GM23248 (cell line): ENCODE measurements around the gene CYS1. TPM values are rescaled to one million over a fixed set of nuclear protein-coding genes. Genes with fewer than 3 reads are reported as not detected.

Source experiments
- DNase-seq: peaks from one replicate; pipeline ENCODE4 v3.0.0-alpha.2; 2015
- H2AFZ ChIP-seq: fragments of 200-600 bp; sonication (generic); 2 replicates; pipeline ENCODE4 v1.6.1; 2016; ENCODE audit warnings: antibody characterized with exemption
- H3F3A ChIP-seq: fragments of 200-600 bp; sonication (generic); 2 replicates; pipeline ENCODE4 v1.6.1; 2016; ENCODE audit warnings: mild to moderate bottlenecking, antibody characterized with exemption, mixed run types; ENCODE audit not compliant: insufficient read depth
- H3K27ac ChIP-seq: fragments of 200-600 bp; sonication (generic); 2 replicates; pipeline ENCODE4 v1.5.1; 2016; ENCODE audit warnings: mild to moderate bottlenecking
- H3K27me3 ChIP-seq: fragments of 200-600 bp; sonication (generic); replicated peaks from 2 replicates; pipeline ENCODE4 v1.6.1; 2016; ENCODE audit warnings: mild to moderate bottlenecking; ENCODE audit not compliant: insufficient read depth
- H3K36me3 ChIP-seq: fragments of 200-600 bp; sonication (generic); 2 replicates; pipeline ENCODE4 v1.6.1; 2016; ENCODE audit warnings: low read depth, mild to moderate bottlenecking
- H3K4me1 ChIP-seq: fragments of 200-600 bp; sonication (generic); 2 replicates; pipeline ENCODE4 v1.6.1; 2016; ENCODE audit warnings: mild to moderate bottlenecking; ENCODE audit not compliant: insufficient read depth
- H3K4me2 ChIP-seq: fragments of 200-600 bp; sonication (generic); one replicate; pipeline ENCODE4 v1.6.1; 2016; ENCODE audit warnings: mild to moderate bottlenecking; ENCODE audit not compliant: unreplicated experiment
- H3K4me3 ChIP-seq: fragments of 200-600 bp; sonication (generic); 2 replicates; pipeline ENCODE4 v1.5.1; 2016; ENCODE audit warnings: mild to moderate bottlenecking
- H3K79me2 ChIP-seq: fragments of 200-600 bp; sonication (generic); 2 replicates; pipeline ENCODE4 v1.6.1; 2016; ENCODE audit warnings: mild to moderate bottlenecking; ENCODE audit not compliant: insufficient read depth
- H3K9ac ChIP-seq: fragments of 200-600 bp; sonication (generic); 2 replicates; pipeline ENCODE4 v1.6.1; 2016; ENCODE audit warnings: mild to moderate bottlenecking
- H3K9me2 ChIP-seq: fragments of 200-600 bp; sonication (generic); 2 replicates; pipeline ENCODE4 v1.6.1; 2016; ENCODE audit warnings: mixed run types, mild to moderate bottlenecking, moderate library complexity; ENCODE audit not compliant: insufficient read depth
- H3K9me3 ChIP-seq: fragments of 200-600 bp; sonication (generic); one replicate; pipeline ENCODE4 v1.6.1; 2017; ENCODE audit warnings: low read depth
- H4K20me1 ChIP-seq: fragments of 200-600 bp; sonication (generic); 2 replicates; pipeline ENCODE4 v1.6.0; 2016; ENCODE audit not compliant: insufficient read depth
- EZH2 ChIP-seq: fragments of 200-600 bp; sonication (generic); IDR thresholded peaks from 2 replicates; pipeline ENCODE4 v1.6.1; 2018; ENCODE audit warnings: antibody characterized with exemption, mild to moderate bottlenecking; ENCODE audit not compliant: insufficient read depth, poor library complexity, severe bottlenecking
- EZH2phosphoT487 ChIP-seq: fragments of 200-600 bp; sonication (generic); IDR thresholded peaks from 2 replicates; pipeline ENCODE4 v1.6.1; 2018; ENCODE audit warnings: antibody characterized with exemption, moderate library complexity, mild to moderate bottlenecking, low read depth; ENCODE audit not compliant: insufficient read depth
- WGBS, 2 experiments: methylation state at CpG; one replicate each; pipeline ENCODE4 v1.1.6; 2015 to 2017; ENCODE audit warnings: low lambda C conversion rate in 2 of 2, low coverage in 1 of 2; ENCODE audit errors: missing lambda C conversion rate in 2 of 2; 5-methylcytosine and 5-hydroxymethylcytosine counted together
- in situ Hi-C: fragments of 300-500 bp; cut with MboI; formaldehyde crosslinking; loops from 2 replicates; pipeline ENCODE4 v1.15.0; 2020
- polyA plus RNA-seq: library from polyadenylated mRNA; unstranded; fragments of >200 nt; fragmentation: Nextera tagmentation; extraction: Ambion mirVana; gene quantifications from 2 replicates; pipeline ENCODE4 v1.2.1, GENCODE V29; 2016
- total RNA-seq: library from RNA; depleted of rRNA; stranded (reverse); fragments of >200 nt; shearing (Covaris generic); gene quantifications from 2 replicates; pipeline ENCODE4 v1.2.3, GENCODE V29; 2014

The CYS1 gene
- total and polyA plus RNA-seq, 2 experiments from 2014 or later = 3.1 to 6.1 TPM

DNA sequence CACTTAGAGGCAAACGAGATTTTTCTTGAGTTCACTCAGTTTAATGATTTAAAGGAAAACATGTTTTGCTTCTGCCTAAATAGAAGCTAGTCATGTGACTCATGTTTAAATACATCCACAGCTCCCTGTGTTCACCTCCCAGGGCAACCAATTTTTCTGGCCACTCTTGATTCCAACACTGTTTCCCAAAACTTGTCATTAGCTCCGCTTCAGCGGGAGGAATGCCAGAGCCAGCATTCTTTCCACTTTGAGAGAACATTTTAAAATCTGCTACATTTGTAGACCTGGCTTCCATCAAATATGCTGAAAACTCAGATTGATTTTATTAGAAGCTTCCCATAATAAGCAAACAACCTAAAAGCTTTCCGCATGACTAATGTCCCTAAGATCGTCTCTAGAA lies 2.8 kb upstream of the CYS1 start:
- no peak overlapping the region for H3K4me3 ChIP-seq
- H3K9ac ChIP-seq = no peak overlapping the region
- H3K4me2 ChIP-seq = no peak overlapping the region
- in situ Hi-C loops = no loop called here
- H3K36me3 ChIP-seq = no peaks in the 10 kb centered on the region
- no peaks in the 10 kb centered on the region for H3K79me2 ChIP-seq
- H3K27ac ChIP-seq = no peak overlapping the region
- no peak overlapping the region for H2AFZ ChIP-seq
- peaks cover 15% of the 10 kb centered on the region; the same call in 1 of the 2 replicates for H3F3A ChIP-seq
- H3K4me1 ChIP-seq = peaks cover 14% of the 10 kb centered on the region; the same call in 1 of the 2 replicates
- no peaks in the 10 kb centered on the region for H4K20me1 ChIP-seq
- WGBS, 2 experiments = 2 to 7% methylated on average over 5 of the region's 5 CpGs
- DNase-seq = peak; percentile 17
- peaks cover 54% of the 10 kb centered on the region for H3K27me3 ChIP-seq
- no peaks in the 10 kb centered on the region for H3K9me3 ChIP-seq
- H3K9me2 ChIP-seq = no peaks in the 10 kb centered on the region
- TF ChIP-seq EZH2phosphoT487 (no peak), EZH2 (no peak)

DNA sequence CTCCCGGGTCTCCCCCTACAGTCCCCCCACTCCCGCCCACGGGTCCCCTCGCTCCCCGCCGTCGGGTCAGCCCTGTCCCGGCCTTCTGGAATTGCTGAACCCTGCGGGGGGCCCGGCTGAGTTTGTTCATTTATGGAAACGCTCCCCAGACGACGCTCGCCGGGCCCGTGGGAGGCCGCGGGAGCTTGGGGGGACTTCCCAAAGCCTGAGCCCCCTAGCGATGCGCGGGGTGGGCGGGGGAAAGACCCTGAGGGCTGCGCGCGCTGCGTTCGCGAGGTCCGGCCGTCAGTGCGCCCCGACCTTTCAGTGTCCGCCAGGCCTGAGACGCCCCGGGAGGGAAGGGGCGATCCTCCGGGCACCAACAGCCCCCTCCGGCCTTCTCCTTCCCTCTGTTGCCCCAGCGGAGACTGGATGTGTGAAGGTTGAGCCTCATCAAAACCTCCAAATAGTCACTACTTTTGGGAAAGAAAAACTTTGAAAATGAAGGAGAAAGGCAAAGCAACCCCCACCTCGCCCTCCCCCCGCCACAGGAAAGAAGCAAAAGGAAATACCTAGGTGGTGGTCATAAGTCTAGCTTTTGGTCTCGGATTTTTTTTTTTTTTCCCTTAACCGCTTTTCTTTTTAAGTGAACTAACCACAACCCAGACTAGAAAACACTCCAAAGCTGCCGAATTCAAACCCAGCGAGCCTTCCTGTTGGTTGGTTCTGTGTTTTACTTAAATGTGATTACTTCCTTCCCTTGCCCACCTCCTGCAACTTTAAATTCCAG lies 509 bp upstream of the CYS1 start:
- no peak overlapping the region for H2AFZ ChIP-seq

DNA sequence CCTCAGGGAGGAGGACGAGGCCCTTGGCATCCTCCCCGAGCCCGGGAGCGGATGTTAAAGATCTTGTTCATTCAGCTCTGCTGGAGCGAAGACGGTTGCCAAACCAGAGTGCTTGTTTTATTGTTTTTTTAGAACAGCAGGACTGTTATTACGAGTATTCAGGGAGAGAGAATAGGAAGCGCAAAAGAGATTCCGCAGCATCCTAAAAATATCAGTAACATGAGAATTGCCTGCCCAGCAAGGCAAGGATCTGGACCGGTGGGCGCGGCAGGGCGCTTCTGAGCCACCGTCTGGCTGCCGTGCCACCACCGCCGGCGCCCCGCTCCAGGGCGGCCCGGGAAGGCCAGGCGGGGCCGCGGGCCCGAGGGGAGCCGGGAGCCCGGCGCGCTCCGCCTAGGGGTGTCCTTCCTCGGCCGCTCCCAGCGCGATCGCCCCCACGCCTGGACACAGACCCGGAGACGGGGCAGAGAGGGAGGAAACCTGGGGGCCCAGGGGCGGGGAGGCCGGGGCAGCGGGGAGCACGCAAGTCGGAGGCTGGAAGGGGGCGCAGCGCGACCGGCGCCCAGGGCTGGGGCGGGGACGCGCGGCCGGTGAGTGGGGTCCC lies 843 bp downstream of the CYS1 start:
- Histone ChIP-seq H4K20me1 (no peaks in the 10 kb centered on the region), H3F3A (peaks cover 15% of the 10 kb centered on the region; the same call in 1 of the 2 replicates), H3K4me2 (peak overlapping the region; percentile 61), H3K79me2 (no peaks in the 10 kb centered on the region), H3K4me3 (peak overlapping the region; percentile 61), H3K36me3 (no peaks in the 10 kb centered on the region), H3K27me3 (peaks cover 36% of the 10 kb centered on the region), H3K4me1 (peaks cover 14% of the 10 kb centered on the region; the same call in 1 of the 2 replicates), H3K27ac (peak overlapping the region; percentile 40), H3K9me2 (no peaks in the 10 kb centered on the region), H3K9ac (peak overlapping the region; percentile 72), H2AFZ (peak overlapping the region; percentile 71), H3K9me3 (no peaks in the 10 kb centered on the region)
- WGBS, 2 experiments = 0 to 2% methylated on average over 25 to 35 of the region's 53 CpGs
- in situ Hi-C loops = loop anchor here (10.0 kb wide), 1 partner anchor 355 kb away; no protein-coding TSS in a partner anchor
- peak; percentile 84 for DNase-seq
- TF ChIP-seq EZH2phosphoT487 (no peak), EZH2 (no peak)

More for the DNA sequence above, 509 bp upstream of the CYS1 start:
- Histone ChIP-seq H3K79me2 (no peaks in the 10 kb centered on the region), H3K4me2 (no peak overlapping the region), H3K36me3 (no peaks in the 10 kb centered on the region), H3F3A (peaks cover 15% of the 10 kb centered on the region; the same call in 1 of the 2 replicates), H3K27ac (no peak overlapping the region), H3K9me2 (no peaks in the 10 kb centered on the region), H3K27me3 (peaks cover 48% of the 10 kb centered on the region), H4K20me1 (no peaks in the 10 kb centered on the region), H3K9ac (no peak overlapping the region), H3K9me3 (no peaks in the 10 kb centered on the region), H3K4me3 (peak overlapping the region; percentile 61; the same call in 1 of the 2 replicates), H3K4me1 (peaks cover 14% of the 10 kb centered on the region; the same call in 1 of the 2 replicates)
- in situ Hi-C loops = no loop called here
- 25% methylated on average over 24 to 36 of the region's 45 CpGs for WGBS, 2 experiments
- no peak for DNase-seq
- TF ChIP-seq EZH2phosphoT487 (0 out of 2 replicates have a peak, but pooled peaks have one; percentile 20), EZH2 (peak; percentile 60)

DNA sequence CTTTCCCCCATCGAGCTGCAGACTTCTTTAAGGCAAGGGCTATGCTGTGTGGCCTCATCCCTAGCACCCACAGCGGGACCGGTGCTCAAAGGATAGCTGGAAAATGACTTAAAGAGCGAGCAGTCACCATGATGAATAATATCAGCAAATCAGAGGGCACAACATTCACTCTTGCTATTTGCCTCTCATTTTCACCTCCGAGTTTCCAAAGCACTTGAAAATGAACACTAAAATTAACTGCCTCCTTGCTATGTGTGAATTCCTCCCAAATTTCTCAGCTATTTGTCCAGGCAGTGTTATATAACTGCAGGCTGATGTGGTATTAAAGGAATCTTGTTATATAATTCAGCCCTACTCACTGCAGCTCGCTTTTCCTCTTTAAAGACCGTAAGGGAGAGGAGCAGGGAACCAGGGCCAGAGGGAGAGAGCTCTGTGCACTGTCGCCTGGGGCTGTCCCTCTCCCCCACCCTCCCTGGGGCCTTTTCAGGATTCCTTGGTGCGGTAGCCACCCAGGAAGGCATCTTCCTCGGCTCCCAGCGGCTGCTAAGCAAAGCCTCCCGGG lies 1.4 kb downstream of the CYS1 start:
- Histone ChIP-seq H3K36me3 (no peaks in the 10 kb centered on the region), H4K20me1 (no peaks in the 10 kb centered on the region), H3F3A (peaks cover 15% of the 10 kb centered on the region; the same call in 1 of the 2 replicates), H3K27me3 (peaks cover 31% of the 10 kb centered on the region), H3K4me2 (peak overlapping the region; percentile 61), H3K9ac (peak overlapping the region; percentile 72), H3K79me2 (no peaks in the 10 kb centered on the region), H3K27ac (peak overlapping the region; percentile 40), H3K9me2 (no peaks in the 10 kb centered on the region), H3K4me3 (peak overlapping the region; percentile 61), H2AFZ (peak overlapping the region; percentile 71), H3K4me1 (peaks cover 14% of the 10 kb centered on the region; the same call in 1 of the 2 replicates), H3K9me3 (no peaks in the 10 kb centered on the region)
- in situ Hi-C loops = loop anchor here (10.0 kb wide), 1 partner anchor 356 kb away; no protein-coding TSS in a partner anchor
- TF ChIP-seq EZH2 (no peak), EZH2phosphoT487 (no peak)
- 19 to 20% methylated on average over 12 of the region's 12 CpGs for WGBS, 2 experiments
- DNase-seq = no peak
